Measurements from ENCODE around the gene PGGT1B. TPM values are rescaled to one million over a fixed set of nuclear protein-coding genes. Genes with fewer than 3 reads are reported as not detected.
A peak's percentile ranks its signal among the peaks of the same experiment; 100 is the strongest.

The PGGT1B gene
- total RNA-seq, 1 donor from 2014 or later, result 45.4 TPM

GRCh38 chr5:115267617-115268016, 4.9 kb upstream of the PGGT1B start:
- no peak for TF ChIP-seq EZH2 (IDR thresholded peaks at IDR 0.05; ENCODE audit: insufficient read depth, low read length)
- TF ChIP-seq CTCF (IDR thresholded peaks at IDR 0.05; ENCODE audit: insufficient read depth, low read depth, low read length), result no peak
- no peaks in the 10 kb centered on the region for H3K27me3 ChIP-seq (ENCODE audit: insufficient read depth, low read length)
- no peaks in the 10 kb centered on the region for H3K9me3 ChIP-seq (ENCODE audit: insufficient read depth, low read depth, low read length)
- no peak overlapping the region for H3K9ac ChIP-seq (ENCODE audit: low read length)
- FAIRE-seq (no peak), DNase-seq (ENCODE audit: low read depth) (peak; percentile 53)
- no peak overlapping the region for H3K4me3 Mint-ChIP-seq (ENCODE audit: unreplicated experiment)
- H3K4me3 ChIP-seq (ENCODE audit: insufficient read depth, low read depth, low read length), result no peak overlapping the region
- H4K20me1 ChIP-seq (ENCODE audit: insufficient read depth, low read length), result no peaks in the 10 kb centered on the region
- H3K36me3 ChIP-seq (ENCODE audit: insufficient read depth, low read length), result peaks cover 2% of the 10 kb centered on the region
- H3K4me2 ChIP-seq (ENCODE audit: low read length), result no peak overlapping the region
- no peak overlapping the region for H3K27ac Mint-ChIP-seq (ENCODE audit: unreplicated experiment)
- no peaks in the 10 kb centered on the region for H3K36me3 Mint-ChIP-seq (ENCODE audit: low read depth, unreplicated experiment)
- H3K4me1 ChIP-seq (ENCODE audit: insufficient read depth, low read length), result peaks cover 7% of the 10 kb centered on the region
- H3K9me3 Mint-ChIP-seq (ENCODE audit: unreplicated experiment), result no peaks in the 10 kb centered on the region
- H3K79me2 ChIP-seq (ENCODE audit: insufficient read depth, low read length), result peaks cover 1% of the 10 kb centered on the region
- no peaks in the 10 kb centered on the region for H3K27me3 Mint-ChIP-seq (ENCODE audit: low read depth, unreplicated experiment)
- no peak overlapping the region for H2AFZ ChIP-seq (ENCODE audit: low read depth, low read length)
- H3K4me1 Mint-ChIP-seq (ENCODE audit: low read depth, unreplicated experiment), result no peaks in the 10 kb centered on the region
- no peak overlapping the region for H3K27ac ChIP-seq (ENCODE audit: low read depth, low read length)

GRCh38 chr5:115265220-115265619, 2.5 kb upstream of the PGGT1B start:
- Histone ChIP-seq H2AFZ (ENCODE audit: low read depth, low read length) (no peak overlapping the region), H3K9ac (ENCODE audit: low read length) (no peak overlapping the region), H3K4me3 (ENCODE audit: insufficient read depth, low read depth, low read length) (no peak overlapping the region), H4K20me1 (ENCODE audit: insufficient read depth, low read length) (peaks cover 11% of the 10 kb centered on the region), H3K36me3 (ENCODE audit: insufficient read depth, low read length) (peaks cover 2% of the 10 kb centered on the region), H3K4me1 (ENCODE audit: insufficient read depth, low read length) (peaks cover 17% of the 10 kb centered on the region), H3K27ac (ENCODE audit: low read depth, low read length) (no peak overlapping the region), H3K4me2 (ENCODE audit: low read length) (no peak overlapping the region), H3K79me2 (ENCODE audit: insufficient read depth, low read length) (peaks cover 25% of the 10 kb centered on the region), H3K27me3 (ENCODE audit: insufficient read depth, low read length) (no peaks in the 10 kb centered on the region), H3K9me3 (ENCODE audit: insufficient read depth, low read depth, low read length) (no peaks in the 10 kb centered on the region)
- DNase-seq (ENCODE audit: low read depth), result no peak
- H3K4me1 Mint-ChIP-seq (ENCODE audit: low read depth, unreplicated experiment), result peaks cover 6% of the 10 kb centered on the region
- FAIRE-seq, result no peak
- H3K27ac Mint-ChIP-seq (ENCODE audit: unreplicated experiment), result no peak overlapping the region
- no peak for TF ChIP-seq CTCF (IDR thresholded peaks at IDR 0.05; ENCODE audit: insufficient read depth, low read depth, low read length)
- no peak for TF ChIP-seq EZH2 (IDR thresholded peaks at IDR 0.05; ENCODE audit: insufficient read depth, low read length)
- no peaks in the 10 kb centered on the region for H3K27me3 Mint-ChIP-seq (ENCODE audit: low read depth, unreplicated experiment)
- H3K4me3 Mint-ChIP-seq (ENCODE audit: unreplicated experiment), result no peak overlapping the region
- H3K9me3 Mint-ChIP-seq (ENCODE audit: unreplicated experiment), result no peaks in the 10 kb centered on the region
- no peaks in the 10 kb centered on the region for H3K36me3 Mint-ChIP-seq (ENCODE audit: low read depth, unreplicated experiment)

GRCh38 chr5:115264786-115265185, 2.1 kb upstream of the PGGT1B start:
- no peak overlapping the region for H3K4me2 ChIP-seq (ENCODE audit: low read length)
- DNase-seq (ENCODE audit: low read depth), result no peak
- H3K4me3 ChIP-seq (ENCODE audit: insufficient read depth, low read depth, low read length), result no peak overlapping the region
- no peaks in the 10 kb centered on the region for H3K36me3 Mint-ChIP-seq (ENCODE audit: low read depth, unreplicated experiment)
- H4K20me1 ChIP-seq (ENCODE audit: insufficient read depth, low read length), result peaks cover 12% of the 10 kb centered on the region
- H3K27me3 Mint-ChIP-seq (ENCODE audit: low read depth, unreplicated experiment), result no peaks in the 10 kb centered on the region
- no peak overlapping the region for H3K4me3 Mint-ChIP-seq (ENCODE audit: unreplicated experiment)
- peaks cover 17% of the 10 kb centered on the region for H3K4me1 ChIP-seq (ENCODE audit: insufficient read depth, low read length)
- no peak overlapping the region for H2AFZ ChIP-seq (ENCODE audit: low read depth, low read length)
- H3K27me3 ChIP-seq (ENCODE audit: insufficient read depth, low read length), result no peaks in the 10 kb centered on the region
- H3K9me3 Mint-ChIP-seq (ENCODE audit: unreplicated experiment), result no peaks in the 10 kb centered on the region
- H3K79me2 ChIP-seq (ENCODE audit: insufficient read depth, low read length), result peaks cover 30% of the 10 kb centered on the region
- peaks cover 10% of the 10 kb centered on the region for H3K4me1 Mint-ChIP-seq (ENCODE audit: low read depth, unreplicated experiment)
- no peak overlapping the region for H3K27ac Mint-ChIP-seq (ENCODE audit: unreplicated experiment)
- no peak for TF ChIP-seq CTCF (IDR thresholded peaks at IDR 0.05; ENCODE audit: insufficient read depth, low read depth, low read length)
- no peak for TF ChIP-seq EZH2 (IDR thresholded peaks at IDR 0.05; ENCODE audit: insufficient read depth, low read length)
- no peak for FAIRE-seq
- no peak overlapping the region for H3K27ac ChIP-seq (ENCODE audit: low read depth, low read length)
- peaks cover 2% of the 10 kb centered on the region for H3K36me3 ChIP-seq (ENCODE audit: insufficient read depth, low read length)
- no peaks in the 10 kb centered on the region for H3K9me3 ChIP-seq (ENCODE audit: insufficient read depth, low read depth, low read length)
- no peak overlapping the region for H3K9ac ChIP-seq (ENCODE audit: low read length)
